CD8-positive, alpha-beta memory T cell (primary cell): ENCODE measurements around the gene TSPAN11. TPM values are rescaled to one million over a fixed set of nuclear protein-coding genes. Genes with fewer than 3 reads are reported as not detected.
"Not testable (repeated sequence)": the region's sequence is repeated elsewhere in the genome, so short reads cannot be mapped to it uniquely, and the experiment has no call there.

Experiments used
- CTCF ChIA-PET: fragments of 350-600 bp; sonication (Branson Sonifier 250); formaldehyde crosslinking; loops from one replicate; lab custom pipeline; 2021; ENCODE audit warnings: antibody characterized with exemption; lab: Charles Lee
- POLR2A ChIA-PET: fragments of 350-600 bp; sonication (Branson Sonifier 250); formaldehyde crosslinking; loops from one replicate; lab custom pipeline; 2021; ENCODE audit warnings: antibody characterized with exemption; lab: Charles Lee
- DNase-seq, 5 donors: peaks; one replicate each; pipeline versions ENCODE4 v3.0.0 to v3.0.0-alpha.2; 2020 to 2022; ENCODE audit warnings: mixed read lengths in 1 of 5
- H3K27ac ChIP-seq: one replicate; pipeline ENCODE4 v1.7.0; 2013; ENCODE audit warnings: low read depth, mild to moderate bottlenecking, low read length, moderate library complexity
- H3K27me3 ChIP-seq: 2 replicates; pipeline ENCODE4 v1.7.0; 2013; ENCODE audit warnings: low read length, mild to moderate bottlenecking; ENCODE audit not compliant: insufficient read depth, poor library complexity, severe bottlenecking
- H3K36me3 ChIP-seq: 2 replicates; pipeline ENCODE4 v1.7.0; 2013; ENCODE audit warnings: mild to moderate bottlenecking, low read length, moderate library complexity; ENCODE audit not compliant: insufficient read depth
- H3K4me1 ChIP-seq: 2 replicates; pipeline ENCODE4 v1.7.0; 2013; ENCODE audit warnings: mild to moderate bottlenecking, low read length, moderate library complexity; ENCODE audit not compliant: insufficient read depth
- H3K4me3 ChIP-seq: 2 replicates; pipeline ENCODE4 v1.7.0; 2013; ENCODE audit warnings: mild to moderate bottlenecking, low read length
- H3K9me3 ChIP-seq: 2 replicates; pipeline ENCODE4 v1.7.0; 2013; ENCODE audit warnings: mild to moderate bottlenecking, low read length
- H3K27ac Mint-ChIP-seq, 8 donors: one replicate each; pipeline ENCODE4 v1.8.0; 2020 to 2021; ENCODE audit warnings: mixed read lengths in 8 of 8, mild to moderate bottlenecking in 6 of 8, inconsistent platforms in 3 of 8, moderate library complexity in 3 of 8
- H3K27me3 Mint-ChIP-seq, 2 donors: one replicate each; pipeline ENCODE4 v1.8.0; 2020 to 2021; ENCODE audit warnings: mixed read lengths in 2 of 2, mild to moderate bottlenecking in 1 of 2, moderate library complexity in 1 of 2
- H3K36me3 Mint-ChIP-seq, 3 donors: one replicate each; pipeline ENCODE4 v1.8.0; 2020 to 2021; ENCODE audit warnings: mixed read lengths in 3 of 3, inconsistent platforms in 1 of 3, mild to moderate bottlenecking in 1 of 3
- H3K4me1 Mint-ChIP-seq, 3 donors: one replicate each; pipeline ENCODE4 v1.8.0; 2020 to 2021; ENCODE audit warnings: mixed read lengths in 3 of 3, inconsistent platforms in 1 of 3, mild to moderate bottlenecking in 1 of 3
- H3K4me3 Mint-ChIP-seq, 7 donors: one replicate each; pipeline ENCODE4 v1.8.0; 2020 to 2021; ENCODE audit warnings: mixed read lengths in 7 of 7, mild to moderate bottlenecking in 6 of 7, moderate library complexity in 4 of 7, inconsistent platforms in 2 of 7
- H3K9me3 Mint-ChIP-seq, 5 donors: one replicate each; pipeline ENCODE4 v1.8.0; 2020 to 2022; ENCODE audit warnings: mixed read lengths in 5 of 5, mild to moderate bottlenecking in 3 of 5, moderate library complexity in 2 of 5, inconsistent platforms in 1 of 5
- polyA plus RNA-seq: library from polyadenylated mRNA; unstranded; fragments of 300-500 nt; fragmentation: Illumina TruSeq; gene quantifications from one replicate; pipeline ENCODE4 v1.2.3, GENCODE V29; 2021
- total RNA-seq, 2 experiments: library from RNA; stranded (reverse); gene quantifications; one replicate each; pipeline ENCODE4 v1.2.3, GENCODE V29; 2021

The TSPAN11 gene
- total and polyA plus RNA-seq, 3 experiments from 2014 or later: not detected

DNA sequence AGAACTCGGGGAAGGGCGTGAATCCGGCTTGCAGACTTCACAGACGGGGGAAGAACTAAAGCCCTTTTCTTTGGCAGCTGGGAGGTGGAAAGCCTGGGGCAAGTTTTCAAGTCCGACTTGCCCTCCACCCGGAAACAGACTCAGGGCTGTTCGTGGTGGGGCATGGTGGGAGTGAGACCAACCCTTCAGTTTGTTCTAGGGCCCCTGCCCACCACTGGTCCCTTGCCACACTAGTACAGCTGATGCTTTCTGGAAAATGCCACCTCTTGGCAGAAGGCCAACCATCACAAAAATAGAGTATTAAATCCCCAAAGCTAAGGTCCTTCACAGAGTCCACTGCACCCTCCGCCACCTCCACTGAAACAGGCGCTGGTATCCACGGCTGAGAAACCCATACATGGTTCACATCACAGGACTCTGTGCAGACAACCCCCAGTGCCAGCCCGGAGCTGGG is 96.8 kb downstream of the TSPAN11 start:
- Histone ChIP-seq H3K4me1 (no peaks in the 10 kb centered on the region), H3K27me3 (no peaks in the 10 kb centered on the region), H3K27ac (no peak overlapping the region), H3K4me3 (no peak overlapping the region), H3K9me3 (no peaks in the 10 kb centered on the region), H3K36me3 (no peaks in the 10 kb centered on the region)
- H3K9me3 Mint-ChIP-seq: peaks cover 0 to 6% (median 4%) of the 10 kb centered on the region in 5 donors
- peaks cover 11 to 40% of the 10 kb centered on the region in 2 donors for H3K27me3 Mint-ChIP-seq
- ChIA-PET CTCF (no interaction called here), POLR2A (no interaction called here)
- H3K4me3 Mint-ChIP-seq: no peak overlapping the region
- H3K27ac Mint-ChIP-seq: no peak overlapping the region
- H3K36me3 Mint-ChIP-seq: peaks cover 0 to 5% (median 0%) of the 10 kb centered on the region in 3 donors
- DNase-seq: no peak
- H3K4me1 Mint-ChIP-seq: no peaks in the 10 kb centered on the region

DNA sequence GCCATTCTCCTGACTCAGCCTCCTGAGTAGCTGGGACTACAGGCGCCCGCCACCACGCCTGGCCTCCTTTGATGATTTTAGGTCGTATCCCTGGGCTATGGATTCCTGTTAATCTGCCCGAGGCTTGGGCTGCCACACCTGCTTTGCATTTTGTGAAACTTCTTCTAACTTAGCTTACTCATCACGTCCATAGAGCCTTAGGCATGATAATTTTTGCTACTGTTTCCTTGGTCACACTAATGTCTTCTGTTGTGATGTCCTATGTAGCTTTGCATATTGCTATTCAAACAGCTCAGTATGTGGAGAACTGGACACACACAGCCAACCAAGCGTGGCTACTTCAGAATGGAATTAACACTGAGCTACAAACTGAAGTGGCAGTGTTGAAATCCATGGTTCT is 99.7 kb downstream of the TSPAN11 start:
- ChIA-PET CTCF (no interaction called here), POLR2A (no interaction called here)
- Histone ChIP-seq H3K36me3 (no peaks in the 10 kb centered on the region), H3K27ac (no peak overlapping the region), H3K9me3 (no peaks in the 10 kb centered on the region), H3K4me3 (no peak overlapping the region), H3K4me1 (no peaks in the 10 kb centered on the region), H3K27me3 (no peaks in the 10 kb centered on the region)
- Mint-ChIP-seq H3K27ac (no peak overlapping the region), H3K9me3 (peaks cover 0 to 2% (median 0%) of the 10 kb centered on the region in 5 donors), H3K36me3 (no peaks in the 10 kb centered on the region), H3K4me3 (no peak overlapping the region), H3K4me1 (no peaks in the 10 kb centered on the region), H3K27me3 (peaks cover 2 to 29% of the 10 kb centered on the region in 2 donors)
- DNase-seq: no peak

- H3K9me3 Mint-ChIP-seq, H3K27ac Mint-ChIP-seq, H3K36me3 ChIP-seq, H3K4me1 ChIP-seq, H3K36me3 Mint-ChIP-seq, H3K9me3 ChIP-seq, H3K4me3 Mint-ChIP-seq, H3K27ac ChIP-seq, DNase-seq, POLR2A ChIA-PET, H3K4me1 Mint-ChIP-seq, H3K4me3 ChIP-seq, H3K27me3 ChIP-seq, CTCF ChIA-PET: not testable (repeated sequence)
- H3K27me3 Mint-ChIP-seq: peaks cover 2 to 20% of the 10 kb centered on the region in 2 donors
Observed at GRCh38 chr12:31027006-31027405, 100.5 kb downstream of the TSPAN11 start.

DNA sequence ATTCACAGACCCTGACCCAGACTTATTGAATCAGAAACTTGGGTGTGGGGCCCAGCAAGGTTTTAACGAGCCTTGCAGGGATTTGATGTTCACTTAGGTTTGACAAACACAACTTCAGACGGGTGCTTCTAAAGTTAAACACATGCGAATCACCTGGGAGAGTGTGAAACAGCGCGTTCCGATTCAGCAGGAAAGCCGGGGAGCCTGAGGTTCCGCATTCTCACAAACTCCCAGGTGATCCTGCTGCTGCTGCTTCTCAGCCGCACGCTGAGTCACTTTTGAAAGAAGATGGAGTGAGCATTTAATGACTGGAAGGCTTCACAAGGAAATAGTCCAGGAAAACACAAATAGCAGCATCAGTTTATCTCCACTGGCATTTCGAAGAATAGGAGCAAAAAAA is 102.9 kb downstream of the TSPAN11 start:
- CTCF ChIA-PET: no interaction called here
- POLR2A ChIA-PET: no interaction called here
- Mint-ChIP-seq H3K9me3 (peaks cover 0 to 2% (median 0%) of the 10 kb centered on the region in 5 donors), H3K27me3 (peaks cover 9 to 26% of the 10 kb centered on the region in 2 donors), H3K4me3 (no peak overlapping the region), H3K36me3 (no peaks in the 10 kb centered on the region), H3K4me1 (no peaks in the 10 kb centered on the region), H3K27ac (no peak overlapping the region)
- H3K27me3 ChIP-seq: no peaks in the 10 kb centered on the region
- no peak overlapping the region for H3K27ac ChIP-seq
- H3K36me3 ChIP-seq: no peaks in the 10 kb centered on the region
- H3K4me1 ChIP-seq: no peaks in the 10 kb centered on the region
- DNase-seq: no peak
- no peaks in the 10 kb centered on the region for H3K9me3 ChIP-seq
- H3K4me3 ChIP-seq: no peak overlapping the region

DNA sequence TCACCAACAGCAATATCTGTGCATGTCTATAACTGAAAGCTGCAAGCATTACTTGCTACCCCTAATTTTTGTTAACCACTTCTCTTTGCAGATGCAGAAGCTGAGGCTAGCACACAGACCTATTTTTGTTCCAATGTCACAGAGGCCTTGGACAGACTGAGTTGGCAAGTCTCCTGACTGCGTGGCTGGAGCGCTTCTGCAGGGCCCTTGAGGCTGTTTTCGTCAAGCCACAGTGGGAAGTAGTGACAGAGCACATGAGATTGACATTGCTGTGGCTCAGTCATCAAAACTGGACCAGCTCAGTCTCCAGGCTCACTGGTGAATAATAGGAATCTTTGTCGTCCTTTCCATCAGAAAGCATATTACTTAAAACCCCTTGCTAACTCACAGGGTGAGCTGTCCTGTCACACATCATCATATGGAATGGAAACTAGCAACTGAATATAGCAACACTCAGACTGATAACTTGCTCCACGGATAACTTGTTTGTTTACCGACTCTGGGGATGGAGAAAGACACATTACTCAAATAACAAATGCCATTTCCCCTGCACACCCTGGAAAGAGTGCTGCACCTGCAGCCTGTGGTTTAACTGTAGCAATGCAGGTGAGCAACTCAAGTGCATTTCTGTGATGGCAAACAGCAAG is 103.5 kb downstream of the TSPAN11 start:
- DNase-seq: no peak
- Histone ChIP-seq H3K36me3 (no peaks in the 10 kb centered on the region), H3K4me3 (no peak overlapping the region), H3K4me1 (no peaks in the 10 kb centered on the region), H3K27ac (no peak overlapping the region), H3K27me3 (no peaks in the 10 kb centered on the region), H3K9me3 (no peaks in the 10 kb centered on the region)
- ChIA-PET POLR2A (no interaction called here), CTCF (no interaction called here)
- Mint-ChIP-seq H3K9me3 (peaks cover 0 to 2% (median 0%) of the 10 kb centered on the region in 5 donors), H3K4me1 (no peaks in the 10 kb centered on the region), H3K4me3 (no peak overlapping the region), H3K27ac (no peak overlapping the region), H3K36me3 (no peaks in the 10 kb centered on the region), H3K27me3 (peaks cover 9 to 26% of the 10 kb centered on the region in 2 donors)

DNA sequence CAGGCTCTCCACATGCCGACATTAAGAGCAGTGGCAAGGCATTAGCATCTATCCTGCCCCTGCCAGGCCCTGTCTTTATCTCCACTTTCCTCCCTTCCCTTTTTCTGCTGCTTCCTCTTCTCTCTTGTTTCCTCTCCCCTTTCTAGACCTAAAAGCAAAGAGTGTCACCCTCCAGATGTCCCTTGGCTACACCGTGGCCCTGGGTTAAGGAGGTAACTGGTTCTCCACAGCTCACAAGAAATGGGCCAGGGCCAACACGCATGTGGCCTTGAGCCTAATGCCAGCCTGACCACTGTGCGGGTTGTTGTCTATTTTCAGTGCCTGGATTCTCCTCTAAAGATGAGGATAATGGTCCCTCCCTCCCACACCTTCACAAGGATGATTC is 105.4 kb downstream of the TSPAN11 start:
- Histone ChIP-seq H3K4me3 (no peak overlapping the region), H3K27ac (no peak overlapping the region), H3K36me3 (no peaks in the 10 kb centered on the region), H3K4me1 (no peaks in the 10 kb centered on the region), H3K9me3 (no peaks in the 10 kb centered on the region), H3K27me3 (no peaks in the 10 kb centered on the region)
- CTCF ChIA-PET: no interaction called here
- H3K27me3 Mint-ChIP-seq: peaks cover 15 to 27% of the 10 kb centered on the region in 2 donors
- POLR2A ChIA-PET: interaction anchor here (0.6 kb wide), 1 partner anchor 77 kb away, joined by 3 read pairs; no protein-coding TSS in a partner anchor
- H3K4me3 Mint-ChIP-seq: no peak overlapping the region
- no peaks in the 10 kb centered on the region for H3K4me1 Mint-ChIP-seq
- H3K27ac Mint-ChIP-seq: no peak overlapping the region
- no peaks in the 10 kb centered on the region for H3K36me3 Mint-ChIP-seq
- no peaks in the 10 kb centered on the region for H3K9me3 Mint-ChIP-seq
- DNase-seq: no peak

- Histone ChIP-seq H3K36me3 (no peaks in the 10 kb centered on the region), H3K4me1 (no peaks in the 10 kb centered on the region), H3K9me3 (no peaks in the 10 kb centered on the region), H3K27me3 (no peaks in the 10 kb centered on the region), H3K27ac (no peak overlapping the region), H3K4me3 (no peak overlapping the region)
- Mint-ChIP-seq H3K4me1 (no peaks in the 10 kb centered on the region), H3K4me3 (no peak overlapping the region), H3K27ac (no peak overlapping the region), H3K9me3 (no peaks in the 10 kb centered on the region), H3K27me3 (peaks cover 16 to 33% of the 10 kb centered on the region in 2 donors), H3K36me3 (no peaks in the 10 kb centered on the region)
- ChIA-PET POLR2A (no interaction called here), CTCF (no interaction called here)
- DNase-seq: no peak
Observed at GRCh38 chr12:31033146-31033545, 106.6 kb downstream of the TSPAN11 start.

DNA sequence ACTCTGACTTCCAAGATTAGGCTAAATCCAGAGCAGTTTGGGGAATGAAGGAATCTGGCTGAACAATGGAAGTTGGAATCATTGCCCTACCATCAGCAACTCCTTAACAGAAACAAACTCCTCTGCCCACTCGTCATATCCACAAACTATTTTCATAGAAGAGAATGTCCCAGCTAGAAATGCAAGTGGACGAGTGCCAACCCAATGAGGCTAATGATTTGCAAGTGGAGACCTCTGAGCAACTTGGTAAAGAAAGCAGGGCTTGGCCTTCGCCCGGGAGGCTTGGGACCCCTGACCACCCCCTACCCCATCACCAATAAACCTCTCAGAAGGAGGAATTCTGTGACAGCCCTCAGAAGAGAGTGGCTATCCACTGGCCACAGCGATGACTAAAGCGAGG is 107.1 kb downstream of the TSPAN11 start:
- DNase-seq: no peak
- no peaks in the 10 kb centered on the region for H3K27me3 ChIP-seq
- H3K36me3 ChIP-seq: no peaks in the 10 kb centered on the region
- no peak overlapping the region for H3K27ac ChIP-seq
- Mint-ChIP-seq H3K27me3 (peaks cover 19 to 34% of the 10 kb centered on the region in 2 donors), H3K9me3 (no peaks in the 10 kb centered on the region), H3K36me3 (no peaks in the 10 kb centered on the region), H3K4me3 (no peak overlapping the region), H3K27ac (no peak overlapping the region), H3K4me1 (no peaks in the 10 kb centered on the region)
- H3K4me3 ChIP-seq: no peak overlapping the region
- ChIA-PET CTCF (no interaction called here), POLR2A (no interaction called here)
- H3K4me1 ChIP-seq: no peaks in the 10 kb centered on the region
- no peaks in the 10 kb centered on the region for H3K9me3 ChIP-seq
